DMS53 (cell line): Measurements from ENCODE around the gene SCOC.

Source experiments
- DNase-seq: peaks from one replicate; lab custom pipeline; 2025; lab: John Stamatoyannopoulos, UW

SCOC gene

DNA sequence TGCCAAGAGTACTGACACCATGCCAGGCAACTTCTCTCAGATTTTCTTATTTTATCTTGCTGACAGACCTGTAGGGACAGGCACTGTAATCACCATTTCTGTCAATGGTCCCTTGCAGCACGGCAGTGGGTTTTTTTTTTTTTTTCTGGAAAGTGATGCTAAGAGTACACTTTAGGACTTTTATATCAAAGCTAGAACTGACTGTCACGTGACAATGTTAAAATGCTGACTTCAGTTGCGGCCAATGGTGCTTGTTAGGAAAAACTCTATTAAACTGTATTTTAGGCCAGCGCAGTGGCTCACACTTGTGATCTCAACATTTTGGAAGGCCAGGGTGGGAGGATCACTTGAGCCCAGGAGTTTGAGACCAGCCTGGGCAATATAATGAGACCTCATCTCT lies 12.3 kb upstream of the SCOC start:
- no peak for DNase-seq

DNA sequence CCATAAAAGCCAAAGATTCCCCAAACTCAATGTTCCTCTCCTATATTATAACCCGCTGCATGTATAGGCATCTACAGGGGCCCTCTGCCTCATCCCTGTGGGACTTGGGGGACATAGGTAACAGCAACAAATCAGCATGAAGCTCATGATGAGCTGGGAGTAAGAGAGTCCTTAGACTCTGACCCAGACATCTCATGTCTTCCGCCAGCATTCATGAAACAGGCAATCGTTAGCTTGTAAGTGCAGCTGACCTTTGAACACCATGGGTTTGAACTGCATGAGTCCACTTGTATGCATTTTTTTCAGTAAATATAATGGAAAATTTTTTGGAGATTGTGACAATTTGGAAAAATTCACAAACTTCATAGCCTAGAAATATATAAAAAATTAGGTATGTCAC lies 10.4 kb upstream of the SCOC start:
- DNase-seq: peak; percentile 16

DNA sequence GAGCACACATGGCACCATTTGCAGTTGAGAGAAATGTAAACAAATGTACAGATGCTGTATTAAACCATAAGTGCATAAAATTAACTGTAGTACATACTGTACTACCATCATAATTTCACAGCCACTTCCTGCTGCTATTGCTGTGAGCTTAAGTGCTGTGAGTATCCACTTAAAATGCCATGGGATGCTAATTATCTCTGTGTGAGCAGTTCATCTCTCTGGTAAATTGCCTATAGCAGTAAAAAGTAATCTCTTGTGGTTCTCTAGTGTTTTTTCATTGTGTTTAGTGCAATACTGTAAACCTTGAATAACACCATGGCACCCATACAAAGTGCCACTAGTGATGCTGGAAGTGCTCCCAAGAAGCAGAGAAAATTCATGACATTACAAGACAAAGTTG lies 9.9 kb upstream of the SCOC start:
- peak; percentile 33 for DNase-seq

DNA sequence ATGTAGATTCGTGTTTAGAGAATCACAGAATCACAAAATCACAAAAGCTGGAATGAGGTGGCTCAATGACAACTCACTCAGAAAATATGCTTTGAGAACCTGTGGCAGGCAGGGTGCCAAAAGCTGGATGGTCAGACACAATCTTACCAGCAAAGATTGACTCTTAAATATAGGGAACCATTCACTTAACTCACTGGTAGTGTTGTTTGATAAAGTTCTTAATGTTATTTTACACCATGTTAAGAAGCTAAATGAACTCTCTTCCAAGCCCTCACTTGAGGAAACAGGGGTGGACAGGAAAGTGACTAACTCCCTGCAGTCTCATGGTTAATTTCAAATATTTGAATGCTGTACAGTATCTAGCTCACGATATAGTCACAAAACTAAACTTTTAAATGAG lies 5.7 kb upstream of the SCOC start:
- no peak for DNase-seq

DNA sequence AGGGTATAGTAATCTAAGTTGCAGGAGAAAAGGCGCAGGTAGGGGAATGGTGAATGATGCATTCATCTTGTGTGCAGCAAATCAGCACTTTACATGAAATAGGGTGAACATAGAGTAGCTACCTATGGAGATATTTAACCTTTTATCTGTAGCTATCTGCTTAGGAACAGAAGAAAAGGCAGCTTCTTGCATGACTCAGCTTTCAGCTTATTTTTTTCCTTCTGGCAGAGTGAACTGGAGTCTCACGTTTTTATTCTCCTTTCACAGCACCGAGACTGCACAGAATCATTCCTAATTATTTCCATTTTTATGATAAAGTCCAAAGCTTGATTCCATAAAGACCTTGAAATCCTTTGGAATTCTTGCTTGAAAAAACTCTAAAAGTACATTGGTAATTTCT lies 4.8 kb upstream of the SCOC start:
- no peak for DNase-seq

DNA sequence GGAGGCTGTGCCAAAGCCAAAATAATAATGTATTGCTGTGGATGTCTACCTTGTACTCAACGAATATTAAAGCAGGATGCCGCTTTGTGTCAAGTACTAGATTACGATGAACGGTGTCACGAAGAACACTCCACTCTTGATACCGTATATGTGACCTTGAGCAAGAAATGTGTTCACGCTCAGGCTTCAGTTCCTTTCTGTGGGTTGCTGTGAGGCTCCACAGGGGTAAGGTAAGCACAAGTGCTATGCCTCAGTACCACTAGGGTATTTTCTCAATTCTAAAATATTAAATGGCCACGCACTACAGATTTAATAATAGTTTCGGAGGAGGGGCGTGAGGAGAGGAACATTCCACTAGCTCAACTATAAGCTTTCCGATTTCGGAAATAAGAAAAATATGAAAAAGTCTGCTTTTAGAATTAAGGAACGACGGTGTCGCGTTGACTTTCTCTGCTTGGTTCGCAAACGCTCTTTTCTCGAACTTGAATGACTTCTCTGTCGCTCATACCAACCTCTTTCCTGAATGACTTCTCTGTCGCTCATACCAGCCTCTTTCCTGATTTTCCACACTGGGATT lies 607 bp upstream of the SCOC start:
- peak; percentile 54 for DNase-seq

DNA sequence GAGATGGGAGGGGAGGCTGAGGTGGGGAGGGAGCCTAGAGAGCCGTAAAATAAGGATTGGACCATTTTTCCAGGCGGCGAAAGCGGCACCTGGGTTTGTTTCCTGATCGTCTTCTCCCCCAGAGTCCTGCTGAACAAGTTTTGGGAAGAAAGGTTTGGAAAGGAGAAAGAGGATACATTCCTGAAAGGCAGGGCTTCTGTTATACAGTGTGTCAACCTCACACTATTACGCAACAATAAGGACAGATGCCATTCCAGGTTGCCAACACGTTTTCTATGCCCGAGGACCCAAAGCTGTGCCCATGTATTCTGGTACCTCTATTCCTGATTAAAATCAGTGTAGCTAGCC lies 658 bp downstream of the SCOC start:
- DNase-seq: peak; percentile 52

DNA sequence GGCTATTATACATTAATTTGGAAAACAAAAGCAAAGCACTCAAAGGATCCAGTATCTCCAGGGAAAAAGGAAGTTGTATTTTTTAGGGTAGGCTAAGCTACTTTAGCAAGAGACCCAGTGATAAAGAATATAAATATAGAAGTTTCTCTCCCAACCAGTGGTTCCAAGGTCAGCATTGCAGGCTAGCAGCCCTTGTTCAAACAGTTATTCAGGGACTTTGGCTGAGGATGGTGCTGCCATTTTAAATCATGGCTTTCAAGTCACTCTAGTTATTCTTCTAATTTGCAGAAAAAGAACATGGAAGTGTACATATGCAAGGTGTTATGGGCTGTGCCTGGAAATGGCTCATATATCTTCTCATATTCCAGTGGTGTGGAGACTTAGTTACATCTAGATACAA lies 9.3 kb downstream of the SCOC start:
- no peak for DNase-seq

DNA sequence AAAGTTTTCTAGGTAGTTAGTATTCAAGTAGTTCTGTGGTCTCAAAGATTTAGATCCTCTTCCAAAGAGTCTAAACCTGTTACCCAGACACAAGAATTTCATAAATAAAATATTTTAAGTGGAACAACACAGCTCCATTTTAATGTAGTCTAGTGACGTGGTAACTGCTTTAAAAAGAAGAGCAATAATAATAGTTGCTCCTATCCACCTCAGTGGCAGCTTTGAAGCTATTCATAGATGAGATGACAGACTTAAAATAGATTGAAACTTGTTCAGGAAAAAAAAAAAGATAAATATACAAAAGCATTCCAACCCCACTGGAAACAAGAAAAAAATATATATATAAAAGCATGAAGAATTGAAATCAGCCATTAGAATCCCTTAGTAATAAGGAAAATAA lies 14.6 kb downstream of the SCOC start:
- DNase-seq: no peak

DNA sequence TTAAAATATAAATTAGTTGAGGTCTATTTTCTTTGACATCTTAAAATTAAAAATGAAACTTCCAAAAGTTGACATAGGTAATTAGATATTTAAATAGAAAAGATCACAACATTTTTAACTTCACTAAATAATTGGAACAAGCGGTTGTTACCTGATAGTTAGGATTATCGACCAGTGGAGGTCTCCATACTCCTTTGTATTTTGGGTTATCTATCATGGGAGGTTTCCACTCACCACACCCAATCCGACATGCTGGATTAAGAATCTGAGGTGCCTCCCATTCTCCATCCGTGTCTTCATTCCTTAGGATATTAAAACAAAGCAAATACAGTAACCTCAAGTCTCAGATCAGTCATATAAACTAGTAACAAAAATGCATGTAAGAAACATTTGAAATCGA lies 22.2 kb downstream of the SCOC start:
- DNase-seq: peak; percentile 14

DNA sequence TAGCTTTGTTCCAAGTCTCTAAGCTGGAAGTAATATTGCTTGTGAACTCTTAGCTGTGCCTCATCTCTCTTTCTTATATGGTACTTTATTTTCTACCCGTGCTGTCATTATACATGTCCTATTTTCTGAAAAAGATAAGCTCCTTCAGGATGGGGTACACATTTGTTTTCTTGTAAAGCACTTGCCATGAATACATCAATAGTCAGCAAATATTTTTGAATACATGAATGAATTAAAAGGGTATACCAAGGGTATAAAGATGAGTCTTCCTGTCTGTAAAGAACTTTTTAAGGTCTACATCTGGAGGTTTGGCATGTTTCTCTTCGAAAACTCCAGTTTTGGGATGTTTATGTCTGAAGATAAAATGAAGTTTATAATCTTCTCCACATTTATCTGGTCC lies 26.7 kb downstream of the SCOC start:
- DNase-seq: no peak

DNA sequence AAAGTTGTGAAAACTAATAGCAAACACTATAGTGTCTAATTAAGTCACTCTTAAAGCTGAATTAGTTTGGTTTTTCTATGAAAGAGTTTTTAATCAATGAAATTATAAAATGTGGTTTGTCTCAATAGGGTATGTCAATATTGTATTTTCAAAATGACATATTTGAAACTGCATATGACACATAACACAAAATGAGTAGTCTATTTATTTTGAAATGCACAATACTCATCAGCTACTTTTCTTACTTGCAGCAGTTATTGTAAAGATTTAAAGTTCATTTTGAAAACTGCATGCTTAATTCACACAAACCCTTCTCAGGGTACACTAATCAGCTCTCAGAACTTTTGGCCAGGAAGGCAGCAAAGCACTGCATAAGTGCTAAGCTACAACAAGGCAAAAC lies 32.8 kb downstream of the SCOC start:
- DNase-seq: no peak

DNA sequence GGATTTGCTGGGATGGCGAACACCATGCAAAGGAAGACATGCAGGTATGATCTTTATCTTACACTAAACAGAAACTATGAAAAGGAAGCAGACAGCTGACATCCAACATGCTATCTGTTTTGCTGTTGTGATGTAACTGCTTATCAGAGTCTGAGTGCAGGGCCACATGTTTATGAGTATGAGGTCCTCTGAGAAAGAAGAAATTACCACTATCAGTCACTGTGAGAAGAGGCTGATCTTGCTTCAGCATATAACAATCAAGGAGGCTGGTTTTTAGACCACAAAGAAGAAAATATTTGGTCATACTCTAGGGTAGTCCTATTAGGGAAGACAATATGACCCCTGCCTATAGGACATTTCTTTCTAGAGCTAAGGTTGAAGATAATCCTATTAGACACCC lies 35.5 kb downstream of the SCOC start:
- DNase-seq: no peak

DNA sequence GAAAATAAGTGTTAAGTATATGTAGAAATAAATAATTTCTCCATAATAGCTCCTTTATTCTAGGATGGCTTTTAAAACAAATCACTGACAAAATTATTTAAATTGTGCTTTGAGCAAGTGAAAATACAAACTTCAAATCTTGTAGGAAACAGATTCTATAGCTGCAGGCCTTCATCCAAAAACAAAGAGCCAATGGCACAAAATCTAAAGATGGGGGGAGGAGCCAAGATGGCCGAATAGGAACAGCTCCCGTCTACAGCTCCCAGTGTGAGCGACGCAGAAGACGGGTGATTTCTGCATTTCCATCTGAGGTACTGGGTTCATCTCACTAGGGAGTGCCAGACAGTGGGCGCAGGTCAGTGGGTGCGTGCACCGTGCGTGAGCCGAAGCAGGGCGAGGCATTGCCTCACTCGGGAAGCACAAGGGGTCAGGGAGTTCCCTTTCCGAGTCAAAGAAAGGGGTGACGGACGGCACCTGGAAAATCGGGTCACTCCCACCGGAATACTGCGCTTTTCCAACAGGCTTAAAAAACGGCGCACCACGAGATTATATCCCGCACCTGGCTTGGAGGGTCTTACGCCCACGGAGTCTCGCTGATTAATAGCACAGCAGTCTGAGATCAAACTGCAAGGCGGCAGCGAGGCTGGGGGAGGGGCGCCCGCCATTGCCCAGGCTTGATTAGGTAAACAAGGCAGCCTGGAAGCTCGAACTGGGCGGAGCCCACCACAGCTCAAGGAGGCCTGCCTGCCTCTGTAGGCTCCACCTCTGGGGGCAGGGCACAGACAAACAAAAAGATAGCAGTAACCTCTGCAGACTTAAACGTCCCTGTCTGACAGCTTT lies 39.9 kb downstream of the SCOC start:
- DNase-seq: peak; percentile 44

DNA sequence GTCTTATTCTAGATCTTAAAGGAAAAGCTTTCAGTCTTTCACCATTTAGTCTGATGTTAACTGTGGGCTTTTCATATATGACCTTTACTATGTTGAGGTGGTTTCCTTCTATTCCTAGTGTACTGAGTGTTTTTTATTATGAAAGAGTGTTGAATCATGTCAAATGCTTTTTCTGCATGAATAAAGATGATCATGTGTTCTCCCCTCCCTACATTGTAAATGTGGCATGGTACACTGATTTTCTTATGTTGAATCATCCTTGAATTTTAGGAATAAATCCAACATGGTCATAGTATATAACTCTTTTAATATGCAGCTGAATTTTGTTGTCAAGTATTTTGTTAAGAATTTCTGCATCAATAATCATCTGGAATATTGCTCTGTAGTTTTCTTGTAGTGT lies 49.7 kb downstream of the SCOC start:
- no peak for DNase-seq

DNA sequence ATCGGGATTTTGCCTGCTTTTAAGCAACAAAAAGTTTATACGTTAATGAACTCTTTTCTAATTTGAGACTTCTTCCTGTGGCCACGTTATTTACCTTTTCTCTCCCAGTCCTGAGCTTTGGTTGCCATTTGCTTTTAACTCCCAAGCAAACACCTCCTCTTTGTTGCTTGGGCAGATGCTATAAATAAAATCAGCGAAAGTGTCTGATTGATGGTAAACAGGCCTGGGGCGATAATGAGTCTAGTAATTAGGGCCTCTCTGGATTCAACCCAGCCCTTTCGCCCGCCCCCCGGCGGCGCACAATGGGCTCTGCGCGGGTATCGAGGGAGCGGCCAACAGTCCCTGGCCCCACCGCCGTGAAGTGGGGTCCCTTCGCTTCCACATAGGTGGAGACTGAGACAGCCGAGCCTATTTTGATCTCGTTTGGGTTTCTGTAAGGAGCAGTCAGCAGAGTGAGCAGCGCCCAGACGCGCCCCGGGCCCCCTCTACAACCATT lies 53.2 kb downstream of the SCOC start:
- no peak for DNase-seq

DNA sequence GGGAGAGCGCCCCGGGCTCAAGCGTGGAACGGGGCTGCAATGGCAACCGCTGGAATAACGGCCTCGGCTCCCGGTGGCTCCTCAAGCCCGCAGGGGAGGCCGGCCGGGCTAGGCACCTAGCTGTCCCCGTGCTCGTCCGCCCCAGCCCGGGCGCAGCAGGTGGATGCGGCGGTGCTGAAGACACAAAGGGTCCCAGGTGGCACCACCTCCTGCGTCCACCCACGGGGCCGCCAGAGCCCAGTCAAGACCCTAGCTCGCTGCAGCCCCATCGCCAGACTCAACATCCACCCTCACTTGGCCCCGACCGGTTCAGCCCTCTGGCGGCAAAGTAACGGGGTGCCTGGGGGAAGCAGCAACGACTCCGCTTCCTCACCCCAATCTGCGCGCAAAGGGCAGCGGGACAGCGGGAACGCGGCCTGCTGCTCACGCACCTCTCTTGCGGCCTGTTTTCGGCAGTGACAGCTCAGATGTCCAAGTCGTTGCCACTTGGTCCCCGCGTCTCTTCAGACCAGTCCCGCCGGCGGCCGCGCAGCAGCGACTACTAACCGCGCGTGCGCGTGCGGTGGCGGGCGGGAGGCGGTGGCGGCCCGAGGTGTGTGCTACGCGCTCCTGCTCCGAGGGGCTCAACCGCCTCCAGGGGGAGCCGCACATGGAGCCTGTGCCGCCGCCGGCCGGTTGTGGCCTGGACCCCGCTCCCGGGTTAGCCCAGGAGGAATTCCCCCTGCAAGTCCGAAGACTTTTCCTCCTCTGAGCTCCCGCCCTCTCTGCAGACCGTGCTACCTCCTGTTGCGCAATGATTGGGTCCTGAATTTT lies 53.9 kb downstream of the SCOC start, which contains the start of gene CLGN:
TSS of gene CLGN (minus strand) at position 543 of the 813 bp plus-strand sequence. CDS start 14,570 bp downstream, outside the sequence.
- DNase-seq: peak; percentile 87

DNA sequence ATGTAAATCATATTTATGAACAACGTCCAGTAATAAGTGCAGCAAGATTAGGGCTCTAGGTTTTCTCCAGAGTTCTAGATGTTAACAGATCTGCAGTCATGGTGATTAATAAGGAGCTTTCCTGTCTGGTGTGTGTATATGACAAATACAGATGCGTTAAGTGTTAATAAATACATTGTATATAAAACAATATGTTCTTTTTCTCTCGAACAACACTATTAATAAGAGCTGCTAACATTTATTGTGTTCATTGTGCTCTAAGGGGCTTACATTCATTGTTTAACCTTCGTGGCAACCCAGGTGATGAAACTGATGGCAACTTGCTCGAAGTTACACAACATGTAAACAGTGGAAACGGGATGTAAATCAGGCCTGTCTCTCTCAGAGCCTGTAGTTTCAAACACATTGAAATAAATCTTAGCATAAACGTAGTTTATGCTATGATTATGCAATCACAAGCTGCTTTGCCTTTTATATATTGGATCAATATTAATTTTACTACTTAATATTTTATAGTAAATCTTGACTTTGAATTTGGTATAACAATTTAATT lies 54.5 kb downstream of the SCOC start:
- DNase-seq: peak; percentile 57
